Pons (tissue), 1 donor: ENCODE data around the gene YPEL1.

ENCODE experiments used
- DNase-seq: peaks from one replicate; pipeline ENCODE4 v3.0.0-alpha.2; 2016; ENCODE audit warnings: low spot score

Gene YPEL1

DNA sequence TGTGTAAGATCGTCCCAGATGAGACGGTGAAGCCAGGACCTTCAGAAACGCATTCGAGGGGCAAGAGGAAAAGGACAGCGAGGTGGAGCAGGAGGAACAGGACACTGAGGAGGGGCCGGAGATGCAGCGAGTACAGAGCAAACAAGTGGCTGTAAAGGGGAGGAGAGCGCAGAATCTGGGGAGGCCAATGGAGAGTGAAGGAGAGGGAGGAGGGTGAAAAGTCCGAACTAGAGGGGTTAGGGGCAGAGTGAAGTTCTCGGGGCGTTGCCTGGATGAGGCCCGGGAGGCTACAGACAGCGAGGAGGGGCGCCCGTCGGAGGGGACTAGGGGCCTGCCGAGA is 78.6 kb downstream of the YPEL1 start:
- DNase-seq, result no peak

DNA sequence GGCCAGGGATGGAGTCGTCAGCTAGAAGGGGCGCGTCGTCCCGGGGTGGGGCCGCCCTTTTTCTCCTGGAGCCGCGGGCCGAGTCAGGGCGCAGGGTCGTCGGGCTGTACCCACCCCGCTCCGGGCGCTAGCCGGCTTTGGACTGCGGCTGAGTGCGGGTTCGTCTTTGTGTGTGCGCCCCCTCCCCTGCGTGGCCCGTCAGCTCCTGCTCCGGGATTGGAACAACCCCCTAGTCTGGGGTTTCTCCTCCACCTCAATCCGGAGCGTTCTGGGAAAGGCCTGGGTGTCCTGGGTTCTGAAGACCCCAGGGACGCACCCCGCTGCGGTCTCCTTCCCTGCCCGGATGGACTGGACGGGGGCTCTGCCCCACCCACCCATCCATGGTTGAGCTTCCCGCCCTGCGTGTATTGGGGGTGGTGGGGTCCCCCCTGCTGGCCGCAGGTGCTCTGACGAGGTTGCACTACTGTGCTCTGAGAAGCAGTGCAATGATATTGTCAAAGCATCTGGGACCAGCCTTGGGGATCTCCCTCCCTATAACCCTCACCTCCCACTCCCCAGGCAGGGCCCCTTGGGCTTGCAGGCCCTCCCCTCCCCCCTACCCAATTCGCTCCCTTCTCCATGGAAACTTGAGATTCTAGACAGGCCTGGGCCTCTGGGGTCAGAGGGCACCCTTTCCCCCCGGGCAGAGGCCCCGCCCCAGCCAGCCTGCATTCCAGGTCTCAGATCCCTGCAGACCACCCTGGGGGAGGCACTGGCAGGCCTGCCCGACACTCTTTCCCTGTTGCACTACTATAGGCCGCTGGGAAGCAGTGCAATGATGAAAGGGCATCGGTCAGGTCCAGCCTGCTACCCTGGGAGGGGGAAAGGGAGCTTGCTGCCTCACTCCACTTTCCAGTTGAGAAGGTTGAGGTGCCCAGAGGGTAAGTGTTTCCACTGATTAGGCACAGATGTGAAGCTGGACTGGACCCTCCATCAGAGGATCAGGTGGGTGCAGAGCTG is 82.7 kb downstream of the YPEL1 start:
- DNase-seq, result no peak

DNA sequence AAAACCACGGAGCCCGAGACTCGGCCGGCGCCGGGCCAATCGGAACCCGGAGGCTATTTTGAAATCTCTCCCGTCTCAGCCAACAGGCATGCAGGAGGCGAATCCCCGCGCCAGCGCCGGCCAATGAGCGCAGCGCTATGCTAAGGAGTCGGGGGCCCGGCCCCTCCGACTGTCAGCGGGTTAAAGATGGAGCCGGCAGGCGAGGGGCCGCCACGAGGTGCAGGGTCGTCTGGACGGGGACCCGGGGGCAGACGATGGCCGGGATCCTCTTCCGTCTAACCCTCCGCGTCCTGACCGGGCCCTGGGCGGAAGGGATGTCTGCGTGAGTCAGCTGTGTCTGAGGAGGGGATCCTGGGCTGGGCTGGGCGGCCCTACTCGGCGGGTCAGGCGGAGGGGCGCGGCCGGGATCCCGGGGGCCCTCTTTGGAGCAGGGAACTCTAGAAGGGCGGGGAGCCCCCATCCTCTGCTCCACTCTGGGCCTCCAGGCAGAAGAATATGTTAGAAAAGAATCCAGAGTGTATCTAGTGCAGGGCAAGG is 83.5 kb downstream of the YPEL1 start:
- peak; percentile 68 for DNase-seq

DNA sequence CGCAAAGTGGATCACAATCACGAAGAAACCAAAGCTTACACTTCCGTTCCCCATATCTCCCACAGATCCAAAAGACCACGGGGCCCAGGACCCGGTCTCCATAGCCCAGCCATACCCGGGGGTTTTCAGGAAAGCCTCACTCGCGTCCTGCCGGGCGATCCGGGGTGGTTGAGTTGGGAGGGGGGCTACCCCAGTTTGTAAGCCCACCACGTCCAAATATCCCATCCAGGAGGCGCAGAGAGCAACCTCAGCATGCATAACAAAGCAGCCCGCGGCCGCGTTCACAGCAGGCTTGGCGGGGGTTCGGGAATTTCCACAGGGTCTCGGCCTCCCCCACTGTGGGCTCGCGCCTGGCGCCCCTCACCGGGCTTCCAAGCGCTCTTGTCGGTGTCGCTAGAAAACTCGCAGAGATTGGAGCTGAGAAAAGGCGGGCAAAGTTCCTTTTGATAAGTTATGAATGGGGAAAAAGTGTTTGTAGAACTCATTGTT is 84.0 kb downstream of the YPEL1 start:
- no peak for DNase-seq

DNA sequence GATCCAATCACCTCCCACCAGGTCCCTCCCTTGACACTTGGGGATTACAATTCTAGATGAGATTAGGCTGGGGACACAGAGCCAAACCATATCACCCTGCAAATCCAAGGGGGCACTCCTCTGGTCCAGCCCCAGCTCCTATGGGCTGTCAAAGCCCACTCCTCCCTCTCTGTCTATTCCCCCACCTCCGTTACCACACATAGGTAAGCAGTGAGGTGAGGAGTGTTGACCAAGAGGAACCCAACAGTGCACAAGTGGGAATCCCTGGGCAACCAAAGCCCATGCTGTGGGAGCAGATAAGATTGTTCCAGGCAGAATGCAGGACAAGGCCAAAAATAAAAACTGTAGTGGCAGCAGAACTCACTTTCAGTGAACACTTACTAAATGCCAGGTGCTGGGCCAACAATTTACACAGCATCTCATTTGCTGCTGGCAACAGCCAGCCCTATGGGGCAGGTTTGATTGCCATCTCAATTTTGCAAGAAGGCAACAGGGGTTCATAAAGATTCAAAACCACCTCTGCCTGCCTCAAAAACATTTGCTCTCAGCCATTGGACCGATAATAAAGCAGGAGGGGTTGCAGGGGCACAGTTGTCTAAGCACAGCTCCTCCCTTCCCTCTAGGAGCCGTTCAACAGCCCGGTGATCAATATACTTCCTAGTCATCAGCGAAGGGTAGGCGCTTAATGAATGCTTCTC is 84.6 kb downstream of the YPEL1 start:
- DNase-seq, result no peak

DNA sequence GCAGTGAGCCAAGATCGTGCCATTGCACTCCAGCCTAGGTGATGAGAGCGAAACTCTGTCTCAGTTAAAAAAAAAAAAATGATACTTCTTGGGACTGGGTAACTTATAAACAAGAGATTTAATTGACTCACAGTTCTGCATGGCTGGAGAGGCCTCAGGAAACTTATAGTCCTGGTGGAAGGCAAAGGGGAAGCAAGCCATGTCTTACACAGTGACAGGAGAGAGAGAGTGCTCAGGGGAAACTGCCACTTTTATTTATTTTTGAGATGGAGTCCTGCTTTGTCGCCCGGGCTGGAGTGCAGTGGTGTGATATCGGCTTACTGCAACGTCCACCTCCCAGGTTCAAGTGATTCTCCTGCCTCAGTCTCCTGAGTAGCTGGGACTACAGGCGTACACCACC is 85.3 kb downstream of the YPEL1 start:
- no peak for DNase-seq
